ENCODE measurements around the gene PCBP3.
"Not testable (repeated sequence)": the region's sequence is repeated elsewhere in the genome, so short reads cannot be mapped to it uniquely, and the experiment has no call there.

DNA sequence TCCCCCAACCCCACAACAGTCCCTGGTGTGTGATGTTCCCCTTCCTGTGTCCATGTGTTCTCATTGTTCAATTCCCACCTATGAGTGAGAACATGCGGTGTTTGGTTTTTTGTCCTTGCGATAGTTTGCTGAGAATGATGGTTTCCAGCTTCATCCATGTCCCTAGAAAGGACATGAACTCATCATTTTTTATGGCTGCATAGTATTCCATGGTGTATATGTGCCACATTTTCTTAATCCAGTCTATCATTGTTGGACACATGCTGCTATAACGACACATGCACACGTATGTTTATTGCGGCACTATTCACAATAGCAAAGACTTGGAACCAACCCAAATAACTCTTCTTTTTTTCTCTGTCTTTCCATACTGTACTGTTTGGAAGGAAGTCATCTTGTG, 66.8 kb downstream of the PCBP3 start:
- not testable (repeated sequence) for TF ChIP-seq CTCF (IDR thresholded peaks at IDR 0.05); ZFX (IDR thresholded peaks at IDR 0.05; ENCODE audit: borderline replicate concordance)

Measured in 22Rv1 (cell line).